HG03196 (cell line): ENCODE data around the gene CGAS.
A peak's percentile ranks its signal among the peaks of the same experiment; 100 is the strongest.
"Not testable (repeated sequence)": the region's sequence is repeated elsewhere in the genome, so short reads cannot be mapped to it uniquely, and the experiment has no call there.

Experiments used
- ATAC-seq: cut with Tn5 transposase; IDR thresholded peaks from one replicate; pipeline ENCODE4 v1.9.1; 2021; ENCODE audit not compliant: unreplicated experiment

Gene CGAS

GRCh38 chr6:73400656-73401055 is 51.4 kb downstream of the CGAS start:
- no peak for ATAC-seq

- no peak for ATAC-seq
Measured at GRCh38 chr6:73395875-73396274, 56.2 kb downstream of the CGAS start.

GRCh38 chr6:73394577-73395354 is 57.3 kb downstream of the CGAS start, which contains the start of gene DDX43:
TSS of gene DDX43 (plus strand) at chr6:73394828. CDS start at chr6:73394906, 78 bp downstream.
- ATAC-seq, result no peak

GRCh38 chr6:73393278-73393677 is 58.8 kb downstream of the CGAS start:
- ATAC-seq, result no peak

DNA sequence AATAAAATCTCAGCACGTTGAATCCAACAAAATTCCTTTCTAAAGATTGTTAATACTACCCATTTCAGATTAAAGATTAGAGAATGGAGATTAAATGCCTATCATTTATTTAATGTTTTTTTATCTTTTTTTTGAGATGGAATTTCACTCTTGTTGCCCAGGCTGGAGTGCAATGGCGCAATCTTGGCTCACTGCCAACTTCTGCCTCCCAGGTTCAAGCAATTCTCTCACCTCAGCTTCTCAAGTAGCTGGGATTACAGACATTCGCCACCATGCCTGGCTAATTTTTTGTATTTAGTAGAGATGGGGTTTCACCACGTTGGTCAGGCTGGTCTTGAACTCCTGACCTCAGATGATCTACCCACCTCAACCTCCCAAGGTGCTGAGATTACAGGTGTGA is 59.9 kb downstream of the CGAS start:
- ATAC-seq, result not testable (repeated sequence)

- no peak for ATAC-seq
Measured at GRCh38 chr6:73391675-73392074, 60.4 kb downstream of the CGAS start.

DNA sequence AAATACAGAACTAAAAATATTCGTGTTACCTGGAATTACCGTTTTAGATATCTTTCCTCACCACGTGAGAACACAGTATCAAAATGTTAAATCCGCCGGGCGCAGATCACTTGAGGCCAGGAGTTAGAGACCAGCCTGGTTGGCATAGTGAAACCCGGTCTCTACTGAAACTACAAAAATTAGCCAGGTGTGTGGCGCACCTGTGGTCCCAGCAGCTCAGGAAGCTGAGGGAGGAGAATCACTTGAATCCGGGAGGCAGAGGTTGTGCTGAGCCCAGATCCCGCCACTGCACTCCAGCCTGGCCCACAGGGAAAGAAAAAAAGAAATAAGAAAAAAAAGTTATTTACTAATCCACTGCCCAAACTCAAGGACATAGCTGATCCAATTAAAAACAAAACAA is 62.2 kb downstream of the CGAS start:
- ATAC-seq, result no peak

GRCh38 chr6:73388800-73389512 is 63.1 kb downstream of the CGAS start:
- ATAC-seq, result peak; percentile 81

GRCh38 chr6:73388433-73388799 is 63.7 kb downstream of the CGAS start:
- ATAC-seq, result peak; percentile 18

DNA sequence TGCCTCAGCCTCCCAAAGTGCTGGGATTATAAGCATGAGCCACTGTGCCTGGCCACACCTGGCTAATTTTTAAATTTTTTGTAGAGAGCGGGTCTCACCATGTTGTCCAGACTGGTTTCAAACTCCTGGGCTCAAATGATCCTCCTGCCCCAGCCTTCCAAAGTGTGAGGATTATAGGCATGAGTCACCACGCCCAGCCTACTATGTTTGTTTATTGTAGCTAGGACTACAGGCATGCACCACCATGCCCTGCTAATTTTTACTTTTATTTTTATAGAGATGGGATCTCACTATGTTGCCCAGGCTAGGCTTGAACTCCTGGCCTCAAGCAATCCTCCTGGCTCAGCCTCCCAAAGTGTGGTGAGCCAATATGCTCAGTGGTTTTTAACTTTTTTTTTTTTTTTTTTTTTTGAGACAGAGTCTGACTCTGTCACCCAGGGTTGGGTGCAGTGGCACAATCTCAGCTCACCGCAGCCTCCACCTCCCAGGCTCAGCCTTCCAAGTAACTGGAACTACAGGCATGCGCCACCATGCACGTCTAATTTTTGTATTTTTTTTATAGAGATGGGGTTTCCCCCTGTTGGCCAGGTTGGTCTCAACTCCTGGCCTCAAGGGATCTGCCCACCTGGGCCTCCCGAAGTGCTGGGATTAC is 69.5 kb downstream of the CGAS start:
- no peak for ATAC-seq

DNA sequence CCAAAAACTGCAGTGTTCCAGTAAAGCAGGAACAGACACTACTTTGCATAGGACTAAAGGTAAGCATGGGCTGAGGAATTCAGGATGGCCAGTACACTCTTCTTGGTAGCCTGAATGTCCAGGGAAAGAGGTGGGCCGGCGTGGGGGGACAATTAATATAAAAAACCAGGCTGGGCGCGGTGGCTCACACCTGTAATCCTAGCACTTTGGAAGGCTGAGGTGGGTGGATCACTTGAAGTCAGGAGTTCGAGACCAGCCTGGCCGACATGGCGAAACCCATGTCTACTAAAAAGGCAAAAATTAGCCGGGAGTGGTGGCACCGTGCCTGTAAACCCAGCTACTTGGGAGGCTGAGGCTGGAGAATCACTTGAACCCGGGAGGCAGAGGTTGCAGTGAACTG is 70.6 kb downstream of the CGAS start:
- not testable (repeated sequence) for ATAC-seq

DNA sequence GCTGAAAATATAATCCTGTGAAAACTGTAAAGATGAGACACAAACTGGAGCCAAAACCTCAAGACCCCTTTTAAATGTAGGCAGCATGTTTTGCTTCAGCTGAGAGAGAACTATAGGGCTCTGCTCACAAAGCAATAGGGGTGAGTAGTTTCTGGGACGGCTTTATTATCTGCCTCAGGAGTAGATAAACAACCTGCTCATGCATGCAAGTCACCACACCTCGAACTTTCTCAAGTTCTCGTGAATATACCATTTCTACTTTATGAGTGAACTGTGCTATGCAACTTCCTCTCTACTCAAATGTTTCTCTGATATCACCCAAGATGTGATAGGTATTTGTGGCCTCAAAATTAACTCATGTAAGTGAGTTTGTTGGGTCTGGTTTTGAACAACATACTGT is 74.9 kb downstream of the CGAS start:
- no peak for ATAC-seq

DNA sequence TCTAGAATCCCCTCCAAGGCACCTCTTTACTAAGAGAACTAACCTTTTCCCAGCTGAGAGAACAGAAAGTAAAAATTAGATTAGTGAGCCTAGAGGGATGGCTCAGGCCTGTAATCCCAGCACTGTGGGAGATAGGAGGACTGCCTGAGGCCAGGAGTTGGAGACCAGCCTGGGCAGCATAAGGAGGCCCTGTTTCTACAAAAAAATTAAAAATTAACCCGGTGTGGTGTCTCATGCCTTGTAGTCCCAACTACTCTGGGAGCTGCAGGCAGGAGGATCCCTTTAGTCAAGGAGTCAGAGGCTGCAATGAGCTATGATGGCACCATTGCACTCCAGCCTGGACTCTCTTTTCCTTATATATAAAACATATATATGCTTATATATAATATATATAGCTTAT is 76.9 kb downstream of the CGAS start:
- no peak for ATAC-seq
